IMR-90 (cell line): Measurements from ENCODE around the gene GNG12. TPM values are rescaled to one million over a fixed set of nuclear protein-coding genes. Genes with fewer than 3 reads are reported as not detected.

Experiments used
- ATAC-seq: fragments of 200-7000 bp; cut with Tn5 transposase; 2 replicates; pipeline ENCODE4 v1.9.1; 2020; ENCODE audit warnings: low read depth, mild to moderate bottlenecking, moderate library complexity
- BruUV-seq: library from RNA; stranded (reverse); fragments of 400-500 nt; replicated peaks from 2 replicates; lab custom pipeline; 2021; lab: Mats Ljungman, UMichigan
- CTCF ChIA-PET: fragments of 300-600 bp; formaldehyde crosslinking; extraction: SDS; loops from one replicate; lab custom pipeline; 2021; ENCODE audit warnings: antibody characterized with exemption; lab: Yijun Ruan, JAX
- POLR2A ChIA-PET: fragments of 300-600 bp; sonication (Branson Sonifier 250); formaldehyde crosslinking; loops from one replicate; lab custom pipeline; 2022; ENCODE audit warnings: antibody characterized with exemption; ENCODE audit not compliant: unreplicated experiment; lab: Charles Lee
- DNase-seq: peaks from one replicate; pipeline ENCODE4 v3.0.0; 2013
- H2AFZ ChIP-seq: replicated peaks from 2 replicates; pipeline ENCODE3; 2013; ENCODE audit warnings: low read length, mild to moderate bottlenecking; ENCODE audit not compliant: poor library complexity
- H2AK5ac ChIP-seq: 2 replicates; pipeline ENCODE4 v1.6.1; 2013; ENCODE audit warnings: low read depth, low read length, inconsistent platforms
- H2AK9ac ChIP-seq: replicated peaks from 2 replicates; pipeline ENCODE3; 2013; ENCODE audit warnings: mild to moderate bottlenecking, low read depth, low read length, moderate library complexity; ENCODE audit not compliant: poor library complexity
- H2BK120ac ChIP-seq: 2 replicates; pipeline ENCODE4 v1.6.1; 2013; ENCODE audit warnings: low read depth, low read length, inconsistent platforms
- H2BK15ac ChIP-seq: 3 replicates; pipeline ENCODE4 v1.6.1; 2013; ENCODE audit warnings: low read depth, low read length, inconsistent platforms
- H2BK20ac ChIP-seq: 2 replicates; pipeline ENCODE4 v1.6.1; 2013; ENCODE audit warnings: low read depth, mild to moderate bottlenecking, inconsistent platforms, low read length, moderate library complexity
- H2BK5ac ChIP-seq: 2 replicates; pipeline ENCODE4 v1.6.1; 2013; ENCODE audit warnings: mild to moderate bottlenecking, low read depth, low read length, inconsistent platforms; ENCODE audit not compliant: poor library complexity, severe bottlenecking
- H3K14ac ChIP-seq: replicated peaks from 2 replicates; pipeline ENCODE4 v1.6.1; 2013; ENCODE audit warnings: low read depth, low read length, inconsistent platforms
- H3K18ac ChIP-seq: 2 replicates; pipeline ENCODE4 v1.6.1; 2013; ENCODE audit warnings: low read depth, low read length, control low read depth
- H3K23ac ChIP-seq: 2 replicates; pipeline ENCODE4 v1.6.1; 2013; ENCODE audit warnings: low read depth, low read length, inconsistent platforms
- H3K27ac ChIP-seq: 2 replicates; pipeline ENCODE4 v1.5.1; 2013; ENCODE audit warnings: mild to moderate bottlenecking, control low read depth, low read length; ENCODE audit not compliant: insufficient read depth
- H3K27me3 ChIP-seq: 2 replicates; pipeline ENCODE4 v1.6.1; 2013; ENCODE audit warnings: low read length; ENCODE audit not compliant: control insufficient read depth, insufficient read depth
- H3K36me3 ChIP-seq: 2 replicates; pipeline ENCODE4 v1.6.1; 2013; ENCODE audit warnings: low read length, mixed read lengths; ENCODE audit not compliant: control insufficient read depth, insufficient read depth
- H3K4ac ChIP-seq: 2 replicates; pipeline ENCODE4 v1.6.1; 2013; ENCODE audit warnings: low read depth, low read length, inconsistent platforms
- H3K4me1 ChIP-seq: 2 replicates; pipeline ENCODE4 v1.6.1; 2013; ENCODE audit warnings: low read length, mixed read lengths; ENCODE audit not compliant: control insufficient read depth, insufficient read depth
- H3K4me2 ChIP-seq: 2 replicates; pipeline ENCODE4 v1.6.1; 2013; ENCODE audit warnings: low read depth, mild to moderate bottlenecking, control low read depth, low read length, moderate library complexity
- H3K4me3 ChIP-seq: 2 replicates; pipeline ENCODE4 v1.5.1; 2013; ENCODE audit warnings: low read depth, mild to moderate bottlenecking, control low read depth, low read length, moderate library complexity; ENCODE audit not compliant: insufficient read depth
- H3K56ac ChIP-seq: 2 replicates; pipeline ENCODE4 v1.6.1; 2013; ENCODE audit warnings: low read length, inconsistent platforms; ENCODE audit not compliant: insufficient read depth; ENCODE audit errors: extremely low read depth
- H3K79me1 ChIP-seq, 2 experiments: 2 replicates each; pipeline ENCODE4 v1.6.1; 2013; ENCODE audit warnings: low read length in 2 of 2, inconsistent platforms in 1 of 2, low read depth in 1 of 2
- H3K9ac ChIP-seq: 2 replicates; pipeline ENCODE4 v1.6.1; 2013; ENCODE audit warnings: low read depth, low read length, control low read depth
- H3K9me1 ChIP-seq: 2 replicates; pipeline ENCODE4 v1.6.1; 2013; ENCODE audit warnings: low read length, inconsistent platforms; ENCODE audit not compliant: insufficient read depth
- H3K9me3 ChIP-seq: 2 replicates; pipeline ENCODE4 v1.6.1; 2013; ENCODE audit warnings: low read length; ENCODE audit not compliant: control insufficient read depth, insufficient read depth
- H4K20me1 ChIP-seq: 2 replicates; pipeline ENCODE4 v1.6.1; 2013; ENCODE audit warnings: low read length, inconsistent platforms; ENCODE audit not compliant: insufficient read depth
- H4K5ac ChIP-seq: 2 replicates; pipeline ENCODE4 v1.6.1; 2013; ENCODE audit warnings: mild to moderate bottlenecking, low read depth, low read length, control low read depth
- H4K8ac ChIP-seq, 2 experiments: 2 replicates each; pipeline ENCODE4 v1.6.1; 2013; ENCODE audit warnings: low read depth in 2 of 2, low read length in 2 of 2, control low read depth in 1 of 2, inconsistent platforms in 1 of 2
- H4K91ac ChIP-seq: 2 replicates; pipeline ENCODE4 v1.6.1; 2013; ENCODE audit warnings: low read depth, low read length, inconsistent platforms; ENCODE audit not compliant: insufficient read depth
- BHLHE40 ChIP-seq: fragments of 150-350 bp; IDR thresholded peaks from 2 replicates; pipeline ENCODE4 v1.6.1; 2016; ENCODE audit warnings: mild to moderate bottlenecking, low read depth, low read length
- CHD1 ChIP-seq: IDR thresholded peaks from 2 replicates; pipeline ENCODE4 v1.6.1; 2012; ENCODE audit warnings: low read depth, low read length, improper control_type of control experiment
- FOS ChIP-seq: fragments of 150-350 bp; IDR thresholded peaks from 2 replicates; pipeline ENCODE4 v1.6.1; 2016; ENCODE audit warnings: low read depth, low read length
- MAFK ChIP-seq: IDR thresholded peaks from 2 replicates; pipeline ENCODE4 v1.6.1; 2012; ENCODE audit warnings: low read depth, low read length, improper control_type of control experiment
- POLR2A ChIP-seq: IDR thresholded peaks from 2 replicates; pipeline ENCODE4 v1.6.1; 2012; ENCODE audit warnings: mild to moderate bottlenecking, low read depth, low read length
- RAD21 ChIP-seq: IDR thresholded peaks from 2 replicates; pipeline ENCODE4 v1.6.1; 2012; ENCODE audit warnings: low read length, improper control_type of control experiment
- RCOR1 ChIP-seq: IDR thresholded peaks from 2 replicates; pipeline ENCODE4 v1.6.1; 2012; ENCODE audit warnings: mild to moderate bottlenecking, low read length, improper control_type of control experiment; ENCODE audit not compliant: insufficient replicate concordance
- WGBS, 2 experiments: methylation state at CpG; one replicate each; pipeline versions ENCODE4 v1.1.5 to v1.1.7; 2013; ENCODE audit warnings: missing lambda C conversion rate in 2 of 2; ENCODE audit not compliant: insufficient read length in 1 of 2; ENCODE audit errors: extremely low coverage in 2 of 2; 5-methylcytosine and 5-hydroxymethylcytosine counted together
- dilution Hi-C: fragments of 300-500 bp; cut with HindIII; formaldehyde crosslinking; loops from one replicate; pipeline ENCODE4 v1.14.3; 2018; ENCODE audit warnings: low sequenced_read_pairs; ENCODE audit not compliant: unreplicated experiment
- in situ Hi-C: fragments of 300-500 bp; cut with MboI; formaldehyde crosslinking; loops from 3 replicates; pipeline ENCODE4 v1.14.3; 2019; ENCODE audit warnings: low sequenced_read_pairs, inconsistent platforms, mixed read lengths
- intact Hi-C: fragments of 100-400 bp; cut with micrococcal nuclease; formaldehyde crosslinking; loops from 2 replicates; pipeline ENCODE4 v1.10.0; 2022
- polyA plus RNA-seq, 3 experiments: library from polyadenylated mRNA; depleted of rRNA; stranded (reverse); fragments of >200 nt; gene quantifications; 2 replicates each; pipeline ENCODE4 v1.2.3, GENCODE V29; 2012; ENCODE audit warnings: low replicate concordance in 1 of 3
- total RNA-seq: library from RNA; depleted of rRNA; stranded (reverse); fragments of >200 nt; gene quantifications from 2 replicates; pipeline ENCODE4 v1.2.3, GENCODE V29; 2012

GNG12 gene
- total and polyA plus RNA-seq, 2 of the 4 experiments (the other 2 are of a cell fraction): 92.3 to 132 TPM

DNA sequence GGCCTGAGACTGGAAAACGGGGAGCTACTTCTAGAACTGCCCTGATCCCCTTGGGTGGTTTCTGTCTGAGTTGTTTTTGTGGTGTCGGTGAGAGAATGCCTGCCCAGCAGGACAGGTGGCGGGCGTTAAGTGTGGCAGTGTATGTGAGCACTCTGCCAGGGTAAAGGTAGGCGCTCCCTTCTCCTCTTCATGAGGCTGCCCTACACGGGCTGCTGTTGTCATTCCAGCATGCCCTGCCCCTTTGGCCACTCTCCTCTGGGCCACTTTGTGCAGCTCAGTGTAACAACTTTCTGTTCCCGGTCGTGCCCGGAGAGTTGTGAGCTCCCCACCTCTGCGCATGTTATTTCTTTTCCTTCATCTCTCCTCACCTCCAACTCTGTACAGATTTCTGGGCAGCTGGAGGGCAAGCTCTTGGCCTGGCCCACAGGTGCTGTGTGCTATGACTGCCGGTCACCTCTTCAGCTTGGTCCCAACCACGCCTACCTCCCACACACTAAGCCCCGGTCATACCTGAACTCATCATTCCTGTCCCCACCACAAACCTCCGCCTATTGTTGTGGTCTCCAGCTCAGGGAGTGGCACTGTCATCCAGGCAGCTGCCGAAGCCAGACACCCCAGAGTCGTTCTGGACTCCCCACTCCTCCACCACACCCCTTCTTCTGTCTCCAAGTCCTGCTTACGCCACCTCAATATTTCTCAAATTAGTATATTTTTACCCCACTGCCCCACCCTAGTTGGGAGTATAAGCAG lies 79.3 kb downstream of the GNG12 start:
- Histone ChIP-seq H2BK15ac (no peak overlapping the region), H3K4me3 (no peak overlapping the region), H4K91ac (no peak overlapping the region), H3K56ac (no peak overlapping the region), H3K27me3 (no peaks in the 10 kb centered on the region), H3K9me1 (peaks cover 36% of the 10 kb centered on the region), H3K9me3 (no peaks in the 10 kb centered on the region), H3K23ac (no peak overlapping the region), H2BK20ac (no peak overlapping the region), H3K4me1 (peaks cover 14% of the 10 kb centered on the region), H2BK5ac (no peak overlapping the region), H2AFZ (no peak overlapping the region), H3K4ac (no peak overlapping the region), H3K14ac (no peak overlapping the region), H2AK9ac (no peak overlapping the region), H4K5ac (no peak overlapping the region), H4K20me1 (peaks cover 9% of the 10 kb centered on the region; the same call in 1 of the 2 replicates), H3K79me1 (peaks cover 62 to 92% of the 10 kb centered on the region in 2 experiments), H3K4me2 (no peak overlapping the region), H3K9ac (no peak overlapping the region), H2AK5ac (peak overlapping the region; percentile 29; the same call in 1 of the 2 replicates), H3K36me3 (peaks cover 6% of the 10 kb centered on the region; the same call in 1 of the 2 replicates), H4K8ac (no peak overlapping the region), H2BK120ac (no peak overlapping the region), H3K27ac (no peak overlapping the region), H3K18ac (no peak overlapping the region)
- dilution Hi-C loops (no loop called here), intact Hi-C loops (no loop called here), in situ Hi-C loops (loop anchor here (25.0 kb wide), 1 partner anchor 342 kb away; no protein-coding TSS in a partner anchor)
- ATAC-seq: no peak
- 87% methylated on average over 9 of the region's 17 CpGs; no CpG with 5 or more reads in 1 of the 2 experiments for whole genome bisulfite sequencing, 2 experiments
- no peak for DNase-seq
- CTCF ChIA-PET: interaction anchor here (0.9 to 1.3 kb wide), 3 partner anchors 11 to 219 kb away, joined by 3 read pairs; no protein-coding TSS in a partner anchor
- no TSS peak for BruUV-seq
- POLR2A ChIA-PET: no interaction called here
- TF ChIP-seq POLR2A (no peak), RAD21 (no peak), MAFK (no peak), RCOR1 (no peak), BHLHE40 (no peak), CHD1 (no peak), FOS (no peak)
